GM23338 (cell line): ENCODE data around the gene TNC.

Source experiments
- CREB1 ChIP-seq: fragments of 250-450 bp; sonication (Bioruptor Pico); IDR thresholded peaks from 2 replicates; pipeline ENCODE4 v1.5.0; 2020; ENCODE audit warnings: low read depth, mild to moderate bottlenecking, moderate library complexity
- EZH2 ChIP-seq: fragments of 200-600 bp; sonication (generic); IDR thresholded peaks from one replicate; pipeline ENCODE4 v1.8.0; 2017; ENCODE audit warnings: antibody characterized with exemption, mild to moderate bottlenecking, low read depth; ENCODE audit not compliant: unreplicated experiment
- EZH2phosphoT487 ChIP-seq: fragments of 200-600 bp; sonication (generic); IDR thresholded peaks from one replicate; pipeline ENCODE4 v1.8.1; 2018; ENCODE audit warnings: antibody characterized with exemption; ENCODE audit not compliant: unreplicated experiment
- JUNB ChIP-seq: IDR thresholded peaks from one replicate; pipeline ENCODE4 v1.6.1; 2016; ENCODE audit warnings: antibody characterized with exemption; ENCODE audit not compliant: unreplicated experiment
- NANOG ChIP-seq: IDR thresholded peaks from 2 replicates; pipeline ENCODE4 v1.6.1; 2016; ENCODE audit warnings: antibody characterized with exemption, borderline replicate concordance
- POLR2AphosphoS5 ChIP-seq: IDR thresholded peaks from 2 replicates; pipeline ENCODE4 v1.6.1; 2016; ENCODE audit warnings: antibody characterized with exemption, low read depth
- REST ChIP-seq: IDR thresholded peaks from one replicate; pipeline ENCODE4 v1.6.1; 2018; ENCODE audit warnings: antibody characterized with exemption; ENCODE audit not compliant: unreplicated experiment
- STAT1 ChIP-seq: IDR thresholded peaks from one replicate; pipeline ENCODE4 v1.6.1; 2016; ENCODE audit warnings: antibody characterized with exemption; ENCODE audit not compliant: unreplicated experiment
- ZNF114 ChIP-seq: fragments of 250-450 bp; sonication (Bioruptor Pico); IDR thresholded peaks from 2 replicates; pipeline ENCODE4 v1.5.0; 2020; ENCODE audit warnings: mild to moderate bottlenecking, moderate library complexity
- ZNF331 ChIP-seq: fragments of 250-450 bp; sonication (Bioruptor Pico); IDR thresholded peaks from 2 replicates; pipeline ENCODE4 v1.5.0; 2020; ENCODE audit warnings: low read depth, mild to moderate bottlenecking, moderate library complexity
- ZNF462 ChIP-seq: fragments of 250-450 bp; sonication (Bioruptor Pico); IDR thresholded peaks from 2 replicates; pipeline ENCODE4 v1.5.0; 2020; ENCODE audit warnings: mild to moderate bottlenecking, moderate library complexity
- TF ChIP-seq, protein P1 (sequence below), 2 experiments: fragments of 200-600 bp in 1 of 2; sonication (generic) in 1 of 2; conservative IDR thresholded peaks; 2 replicates each; pipeline versions ENCODE4 v1.5.1 to v1.6.1; 2016 to 2017; ENCODE audit warnings: antibody characterized with exemption in 2 of 2, low read depth in 2 of 2, mild to moderate bottlenecking in 2 of 2, moderate library complexity in 1 of 2

DNA sequence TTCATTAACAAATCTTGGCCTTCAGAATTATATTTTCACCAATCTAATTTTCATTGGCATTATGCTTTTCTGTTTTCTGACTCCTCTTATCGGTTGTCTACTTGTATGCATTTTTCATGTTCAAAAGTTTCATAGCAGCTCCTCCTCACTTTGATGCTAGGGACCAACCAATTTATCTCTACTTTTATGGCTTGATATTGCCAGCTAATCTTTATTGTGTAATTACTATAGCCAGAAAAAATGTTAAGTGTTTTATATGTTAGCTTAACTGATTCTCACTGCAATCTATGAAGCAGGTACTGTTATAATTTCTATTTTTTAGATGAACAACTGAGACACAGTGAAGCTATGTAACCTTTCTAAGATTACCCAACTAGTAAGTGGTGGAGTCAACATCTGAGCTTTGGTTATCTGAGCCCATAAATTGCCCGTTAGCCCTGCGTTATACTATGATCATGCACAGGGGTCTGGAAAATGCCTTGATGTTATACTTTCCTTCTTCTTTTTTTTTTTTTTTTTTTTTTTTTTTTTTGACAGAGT, 34.4 kb upstream of the TNC start:
- no peak for TF ChIP-seq REST
- TF ChIP-seq EZH2, result no peak
- TF ChIP-seq, protein P1, sequence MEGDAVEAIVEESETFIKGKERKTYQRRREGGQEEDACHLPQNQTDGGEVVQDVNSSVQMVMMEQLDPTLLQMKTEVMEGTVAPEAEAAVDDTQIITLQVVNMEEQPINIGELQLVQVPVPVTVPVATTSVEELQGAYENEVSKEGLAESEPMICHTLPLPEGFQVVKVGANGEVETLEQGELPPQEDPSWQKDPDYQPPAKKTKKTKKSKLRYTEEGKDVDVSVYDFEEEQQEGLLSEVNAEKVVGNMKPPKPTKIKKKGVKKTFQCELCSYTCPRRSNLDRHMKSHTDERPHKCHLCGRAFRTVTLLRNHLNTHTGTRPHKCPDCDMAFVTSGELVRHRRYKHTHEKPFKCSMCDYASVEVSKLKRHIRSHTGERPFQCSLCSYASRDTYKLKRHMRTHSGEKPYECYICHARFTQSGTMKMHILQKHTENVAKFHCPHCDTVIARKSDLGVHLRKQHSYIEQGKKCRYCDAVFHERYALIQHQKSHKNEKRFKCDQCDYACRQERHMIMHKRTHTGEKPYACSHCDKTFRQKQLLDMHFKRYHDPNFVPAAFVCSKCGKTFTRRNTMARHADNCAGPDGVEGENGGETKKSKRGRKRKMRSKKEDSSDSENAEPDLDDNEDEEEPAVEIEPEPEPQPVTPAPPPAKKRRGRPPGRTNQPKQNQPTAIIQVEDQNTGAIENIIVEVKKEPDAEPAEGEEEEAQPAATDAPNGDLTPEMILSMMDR (conservative IDR thresholded peaks at IDR 0.05; ENCODE audit: low read depth in 2 of 2), result no peak
- TF ChIP-seq POLR2AphosphoS5, result no peak
- no peak for TF ChIP-seq EZH2phosphoT487
- TF ChIP-seq CREB1, result no peak
- TF ChIP-seq ZNF331 (CRISPR knock-in tag), result no peak
- TF ChIP-seq JUNB, result no peak
- TF ChIP-seq ZNF114, result no peak
- TF ChIP-seq ZNF462 (CRISPR knock-in tag), result no peak
- TF ChIP-seq STAT1, result no peak
- TF ChIP-seq NANOG, result no peak
